ENCODE results near the gene UVRAG.

DNA sequence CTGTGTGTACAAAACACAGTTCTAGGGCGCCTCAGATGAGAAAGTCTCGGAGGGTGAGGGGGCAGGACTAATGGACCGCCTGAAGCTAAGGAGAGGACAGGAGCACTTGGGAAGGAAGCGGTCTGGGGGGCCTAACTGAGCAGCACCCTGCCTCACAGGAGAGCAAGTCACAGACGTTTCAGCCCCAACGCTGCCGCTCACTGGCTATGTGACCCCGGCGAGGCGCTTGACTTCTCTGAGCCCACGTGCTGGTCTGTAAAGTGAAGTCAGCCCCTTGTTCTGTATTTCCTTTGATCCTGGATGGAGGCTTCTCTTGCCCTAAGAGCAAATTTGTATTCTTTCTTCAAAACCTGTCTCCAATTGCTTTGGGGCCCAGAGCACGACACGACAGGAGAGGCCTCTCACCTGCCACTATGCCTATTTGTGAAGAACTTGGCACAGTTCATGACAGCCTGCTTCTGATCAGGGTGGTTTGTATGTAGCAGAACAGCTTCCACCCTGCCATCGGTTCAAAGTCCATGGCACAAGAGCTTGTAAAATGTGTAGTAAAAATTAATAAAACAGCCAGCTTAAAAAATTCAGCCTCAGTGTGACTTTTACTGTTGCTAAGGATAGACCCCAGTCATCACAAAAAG lies 332.2 kb downstream of the UVRAG start:
- TF ChIP-seq, protein P1, sequence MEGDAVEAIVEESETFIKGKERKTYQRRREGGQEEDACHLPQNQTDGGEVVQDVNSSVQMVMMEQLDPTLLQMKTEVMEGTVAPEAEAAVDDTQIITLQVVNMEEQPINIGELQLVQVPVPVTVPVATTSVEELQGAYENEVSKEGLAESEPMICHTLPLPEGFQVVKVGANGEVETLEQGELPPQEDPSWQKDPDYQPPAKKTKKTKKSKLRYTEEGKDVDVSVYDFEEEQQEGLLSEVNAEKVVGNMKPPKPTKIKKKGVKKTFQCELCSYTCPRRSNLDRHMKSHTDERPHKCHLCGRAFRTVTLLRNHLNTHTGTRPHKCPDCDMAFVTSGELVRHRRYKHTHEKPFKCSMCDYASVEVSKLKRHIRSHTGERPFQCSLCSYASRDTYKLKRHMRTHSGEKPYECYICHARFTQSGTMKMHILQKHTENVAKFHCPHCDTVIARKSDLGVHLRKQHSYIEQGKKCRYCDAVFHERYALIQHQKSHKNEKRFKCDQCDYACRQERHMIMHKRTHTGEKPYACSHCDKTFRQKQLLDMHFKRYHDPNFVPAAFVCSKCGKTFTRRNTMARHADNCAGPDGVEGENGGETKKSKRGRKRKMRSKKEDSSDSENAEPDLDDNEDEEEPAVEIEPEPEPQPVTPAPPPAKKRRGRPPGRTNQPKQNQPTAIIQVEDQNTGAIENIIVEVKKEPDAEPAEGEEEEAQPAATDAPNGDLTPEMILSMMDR (conservative IDR thresholded peaks at IDR 0.05; ENCODE audit: low read depth, low read length): no peak
- TF ChIP-seq EZH2 (IDR thresholded peaks at IDR 0.05; ENCODE audit: low read length, unreplicated experiment) (no peak), EZH2phosphoT487 (IDR thresholded peaks at IDR 0.05; ENCODE audit: borderline replicate concordance, low read length) (no peak)

Data from PC-3 (cell line).